ENCODE results near the gene TMEM9.

Gene TMEM9

DNA sequence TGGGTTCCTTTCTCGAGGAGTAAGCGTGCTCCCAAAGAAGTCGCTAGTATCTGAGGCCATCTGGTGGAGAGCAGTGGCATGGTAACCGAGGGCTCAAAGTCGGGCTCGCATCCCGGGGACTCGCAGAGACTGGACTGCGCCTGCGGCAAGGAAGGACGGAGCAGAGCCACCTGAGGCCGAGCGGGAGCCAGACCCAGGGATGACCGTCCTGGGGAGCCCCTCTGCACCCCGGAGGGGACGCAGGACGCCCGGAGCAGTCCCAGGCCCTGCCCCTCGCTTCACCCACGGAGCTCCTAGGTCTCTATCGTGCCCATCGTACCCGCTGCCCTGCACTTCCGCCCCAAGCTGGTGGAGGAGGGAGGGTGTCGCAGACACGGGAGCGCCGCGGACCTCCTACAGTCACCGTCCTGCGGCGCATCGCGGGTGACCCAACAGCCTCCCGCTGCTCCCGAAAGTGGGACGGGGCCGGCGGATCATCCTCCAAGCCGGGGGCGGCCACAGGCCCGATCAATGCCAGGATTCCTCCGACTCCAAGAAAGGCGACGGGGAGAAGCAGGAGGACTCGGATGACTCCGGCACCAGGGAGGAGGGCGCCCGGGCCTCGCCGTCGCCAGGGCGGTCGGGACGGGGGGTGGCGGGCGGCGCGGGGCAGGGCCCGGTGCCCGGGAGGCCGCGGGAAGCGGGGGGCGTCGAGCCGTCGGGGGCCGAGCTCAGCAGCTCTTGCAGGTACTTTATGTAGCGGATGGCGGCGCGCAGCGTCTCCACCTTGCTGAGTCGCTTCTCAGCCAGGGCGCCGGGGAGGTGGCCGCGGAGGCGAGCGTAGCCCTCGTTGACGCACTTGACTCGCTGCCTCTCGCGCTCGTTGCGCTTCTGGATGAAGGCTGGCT is 39.8 kb downstream of the TMEM9 start (continued):
- peak; percentile 93 for TF ChIP-seq IKZF3 (tag by site-specific recombination; IDR thresholded peaks at IDR 0.05)
- no peak for TF ChIP-seq ZNF626 (tag by site-specific recombination; IDR thresholded peaks at IDR 0.05)
- TF ChIP-seq ZNF501 (tag by site-specific recombination; IDR thresholded peaks at IDR 0.05) = peak; percentile 92
- TF ChIP-seq ZNF777 (tag by site-specific recombination; IDR thresholded peaks at IDR 0.05; ENCODE audit: borderline replicate concordance) = no peak
- TF ChIP-seq ZNF654 (tag by site-specific recombination; IDR thresholded peaks at IDR 0.05; ENCODE audit: low read depth) = peak; percentile 87
- peak; percentile 62 for TF ChIP-seq ZNF335 (tag by site-specific recombination; conservative IDR thresholded peaks at IDR 0.05)
- TF ChIP-seq ZNF24 (tag by site-specific recombination; IDR thresholded peaks at IDR 0.05) = no peak
- TF ChIP-seq SCRT1 (tag by site-specific recombination; IDR thresholded peaks at IDR 0.05; ENCODE audit: borderline replicate concordance) = no peak
- TF ChIP-seq, protein P1, sequence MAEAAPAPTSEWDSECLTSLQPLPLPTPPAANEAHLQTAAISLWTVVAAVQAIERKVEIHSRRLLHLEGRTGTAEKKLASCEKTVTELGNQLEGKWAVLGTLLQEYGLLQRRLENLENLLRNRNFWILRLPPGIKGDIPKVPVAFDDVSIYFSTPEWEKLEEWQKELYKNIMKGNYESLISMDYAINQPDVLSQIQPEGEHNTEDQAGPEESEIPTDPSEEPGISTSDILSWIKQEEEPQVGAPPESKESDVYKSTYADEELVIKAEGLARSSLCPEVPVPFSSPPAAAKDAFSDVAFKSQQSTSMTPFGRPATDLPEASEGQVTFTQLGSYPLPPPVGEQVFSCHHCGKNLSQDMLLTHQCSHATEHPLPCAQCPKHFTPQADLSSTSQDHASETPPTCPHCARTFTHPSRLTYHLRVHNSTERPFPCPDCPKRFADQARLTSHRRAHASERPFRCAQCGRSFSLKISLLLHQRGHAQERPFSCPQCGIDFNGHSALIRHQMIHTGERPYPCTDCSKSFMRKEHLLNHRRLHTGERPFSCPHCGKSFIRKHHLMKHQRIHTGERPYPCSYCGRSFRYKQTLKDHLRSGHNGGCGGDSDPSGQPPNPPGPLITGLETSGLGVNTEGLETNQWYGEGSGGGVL (tag by site-specific recombination; IDR thresholded peaks at IDR 0.05) = no peak
- no peak for TF ChIP-seq ZNF623 (tag by site-specific recombination; IDR thresholded peaks at IDR 0.05)
- TF ChIP-seq, protein P2, sequence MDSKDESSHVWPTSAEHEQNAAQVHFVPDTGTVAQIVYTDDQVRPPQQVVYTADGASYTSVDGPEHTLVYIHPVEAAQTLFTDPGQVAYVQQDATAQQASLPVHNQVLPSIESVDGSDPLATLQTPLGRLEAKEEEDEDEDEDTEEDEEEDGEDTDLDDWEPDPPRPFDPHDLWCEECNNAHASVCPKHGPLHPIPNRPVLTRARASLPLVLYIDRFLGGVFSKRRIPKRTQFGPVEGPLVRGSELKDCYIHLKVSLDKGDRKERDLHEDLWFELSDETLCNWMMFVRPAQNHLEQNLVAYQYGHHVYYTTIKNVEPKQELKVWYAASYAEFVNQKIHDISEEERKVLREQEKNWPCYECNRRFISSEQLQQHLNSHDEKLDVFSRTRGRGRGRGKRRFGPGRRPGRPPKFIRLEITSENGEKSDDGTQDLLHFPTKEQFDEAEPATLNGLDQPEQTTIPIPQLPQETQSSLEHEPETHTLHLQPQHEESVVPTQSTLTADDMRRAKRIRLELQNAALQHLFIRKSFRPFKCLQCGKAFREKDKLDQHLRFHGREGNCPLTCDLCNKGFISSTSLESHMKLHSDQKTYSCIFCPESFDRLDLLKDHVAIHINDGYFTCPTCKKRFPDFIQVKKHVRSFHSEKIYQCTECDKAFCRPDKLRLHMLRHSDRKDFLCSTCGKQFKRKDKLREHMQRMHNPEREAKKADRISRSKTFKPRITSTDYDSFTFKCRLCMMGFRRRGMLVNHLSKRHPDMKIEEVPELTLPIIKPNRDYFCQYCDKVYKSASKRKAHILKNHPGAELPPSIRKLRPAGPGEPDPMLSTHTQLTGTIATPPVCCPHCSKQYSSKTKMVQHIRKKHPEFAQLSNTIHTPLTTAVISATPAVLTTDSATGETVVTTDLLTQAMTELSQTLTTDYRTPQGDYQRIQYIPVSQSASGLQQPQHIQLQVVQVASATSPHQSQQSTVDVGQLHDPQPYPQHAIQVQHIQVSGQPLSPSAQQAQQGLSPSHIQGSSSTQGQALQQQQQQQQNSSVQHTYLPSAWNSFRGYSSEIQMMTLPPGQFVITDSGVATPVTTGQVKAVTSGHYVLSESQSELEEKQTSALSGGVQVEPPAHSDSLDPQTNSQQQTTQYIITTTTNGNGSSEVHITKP (tag by site-specific recombination; IDR thresholded peaks at IDR 0.05) = 0 out of 2 replicates have a peak, but pooled peaks have one; percentile 16
- TF ChIP-seq, protein P3, sequence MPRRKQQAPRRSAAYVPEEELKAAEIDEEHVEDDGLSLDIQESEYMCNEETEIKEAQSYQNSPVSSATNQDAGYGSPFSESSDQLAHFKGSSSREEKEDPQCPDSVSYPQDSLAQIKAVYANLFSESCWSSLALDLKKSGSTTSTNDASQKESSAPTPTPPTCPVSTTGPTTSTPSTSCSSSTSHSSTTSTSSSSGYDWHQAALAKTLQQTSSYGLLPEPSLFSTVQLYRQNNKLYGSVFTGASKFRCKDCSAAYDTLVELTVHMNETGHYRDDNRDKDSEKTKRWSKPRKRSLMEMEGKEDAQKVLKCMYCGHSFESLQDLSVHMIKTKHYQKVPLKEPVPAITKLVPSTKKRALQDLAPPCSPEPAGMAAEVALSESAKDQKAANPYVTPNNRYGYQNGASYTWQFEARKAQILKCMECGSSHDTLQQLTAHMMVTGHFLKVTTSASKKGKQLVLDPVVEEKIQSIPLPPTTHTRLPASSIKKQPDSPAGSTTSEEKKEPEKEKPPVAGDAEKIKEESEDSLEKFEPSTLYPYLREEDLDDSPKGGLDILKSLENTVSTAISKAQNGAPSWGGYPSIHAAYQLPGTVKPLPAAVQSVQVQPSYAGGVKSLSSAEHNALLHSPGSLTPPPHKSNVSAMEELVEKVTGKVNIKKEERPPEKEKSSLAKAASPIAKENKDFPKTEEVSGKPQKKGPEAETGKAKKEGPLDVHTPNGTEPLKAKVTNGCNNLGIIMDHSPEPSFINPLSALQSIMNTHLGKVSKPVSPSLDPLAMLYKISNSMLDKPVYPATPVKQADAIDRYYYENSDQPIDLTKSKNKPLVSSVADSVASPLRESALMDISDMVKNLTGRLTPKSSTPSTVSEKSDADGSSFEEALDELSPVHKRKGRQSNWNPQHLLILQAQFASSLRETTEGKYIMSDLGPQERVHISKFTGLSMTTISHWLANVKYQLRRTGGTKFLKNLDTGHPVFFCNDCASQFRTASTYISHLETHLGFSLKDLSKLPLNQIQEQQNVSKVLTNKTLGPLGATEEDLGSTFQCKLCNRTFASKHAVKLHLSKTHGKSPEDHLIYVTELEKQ (tag by site-specific recombination; IDR thresholded peaks at IDR 0.05; ENCODE audit: borderline replicate concordance) = no peak
- no peak for TF ChIP-seq ZNF132 (tag by site-specific recombination; IDR thresholded peaks at IDR 0.05; ENCODE audit: borderline replicate concordance)
- no peak for TF ChIP-seq ZNF529 (tag by site-specific recombination; IDR thresholded peaks at IDR 0.05; ENCODE audit: insufficient replicate concordance)
- peak; percentile 45; the same call in 1 of the 2 replicates for TF ChIP-seq WT1 (tag by site-specific recombination; IDR thresholded peaks at IDR 0.05)
- TF ChIP-seq ZNF324 (tag by site-specific recombination; IDR thresholded peaks at IDR 0.05) = no peak
- TF ChIP-seq ZNF239 (tag by site-specific recombination; IDR thresholded peaks at IDR 0.05) = no peak
- TF ChIP-seq, protein P4, sequence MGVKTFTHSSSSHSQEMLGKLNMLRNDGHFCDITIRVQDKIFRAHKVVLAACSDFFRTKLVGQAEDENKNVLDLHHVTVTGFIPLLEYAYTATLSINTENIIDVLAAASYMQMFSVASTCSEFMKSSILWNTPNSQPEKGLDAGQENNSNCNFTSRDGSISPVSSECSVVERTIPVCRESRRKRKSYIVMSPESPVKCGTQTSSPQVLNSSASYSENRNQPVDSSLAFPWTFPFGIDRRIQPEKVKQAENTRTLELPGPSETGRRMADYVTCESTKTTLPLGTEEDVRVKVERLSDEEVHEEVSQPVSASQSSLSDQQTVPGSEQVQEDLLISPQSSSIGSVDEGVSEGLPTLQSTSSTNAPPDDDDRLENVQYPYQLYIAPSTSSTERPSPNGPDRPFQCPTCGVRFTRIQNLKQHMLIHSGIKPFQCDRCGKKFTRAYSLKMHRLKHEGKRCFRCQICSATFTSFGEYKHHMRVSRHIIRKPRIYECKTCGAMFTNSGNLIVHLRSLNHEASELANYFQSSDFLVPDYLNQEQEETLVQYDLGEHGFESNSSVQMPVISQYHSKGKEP (tag by site-specific recombination; IDR thresholded peaks at IDR 0.05) = peak; percentile 29; the same call in 1 of the 2 replicates
- TF ChIP-seq, protein P5, sequence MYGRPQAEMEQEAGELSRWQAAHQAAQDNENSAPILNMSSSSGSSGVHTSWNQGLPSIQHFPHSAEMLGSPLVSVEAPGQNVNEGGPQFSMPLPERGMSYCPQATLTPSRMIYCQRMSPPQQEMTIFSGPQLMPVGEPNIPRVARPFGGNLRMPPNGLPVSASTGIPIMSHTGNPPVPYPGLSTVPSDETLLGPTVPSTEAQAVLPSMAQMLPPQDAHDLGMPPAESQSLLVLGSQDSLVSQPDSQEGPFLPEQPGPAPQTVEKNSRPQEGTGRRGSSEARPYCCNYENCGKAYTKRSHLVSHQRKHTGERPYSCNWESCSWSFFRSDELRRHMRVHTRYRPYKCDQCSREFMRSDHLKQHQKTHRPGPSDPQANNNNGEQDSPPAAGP (tag by site-specific recombination; IDR thresholded peaks at IDR 0.05) = peak; percentile 66; the same call in 1 of the 2 replicates
- TF ChIP-seq ZNF791 (tag by site-specific recombination; IDR thresholded peaks at IDR 0.05) = no peak
- TF ChIP-seq ZNF391 (tag by site-specific recombination; IDR thresholded peaks at IDR 0.05; ENCODE audit: borderline replicate concordance, low read depth) = peak; percentile 32; the same call in 1 of the 2 replicates
- peak; percentile 99 for TF ChIP-seq ZBTB17 (tag by site-specific recombination; IDR thresholded peaks at IDR 0.05)
- TF ChIP-seq ZNF366 (tag by site-specific recombination; conservative IDR thresholded peaks at IDR 0.05) = peak; percentile 77
- TF ChIP-seq, protein P6, sequence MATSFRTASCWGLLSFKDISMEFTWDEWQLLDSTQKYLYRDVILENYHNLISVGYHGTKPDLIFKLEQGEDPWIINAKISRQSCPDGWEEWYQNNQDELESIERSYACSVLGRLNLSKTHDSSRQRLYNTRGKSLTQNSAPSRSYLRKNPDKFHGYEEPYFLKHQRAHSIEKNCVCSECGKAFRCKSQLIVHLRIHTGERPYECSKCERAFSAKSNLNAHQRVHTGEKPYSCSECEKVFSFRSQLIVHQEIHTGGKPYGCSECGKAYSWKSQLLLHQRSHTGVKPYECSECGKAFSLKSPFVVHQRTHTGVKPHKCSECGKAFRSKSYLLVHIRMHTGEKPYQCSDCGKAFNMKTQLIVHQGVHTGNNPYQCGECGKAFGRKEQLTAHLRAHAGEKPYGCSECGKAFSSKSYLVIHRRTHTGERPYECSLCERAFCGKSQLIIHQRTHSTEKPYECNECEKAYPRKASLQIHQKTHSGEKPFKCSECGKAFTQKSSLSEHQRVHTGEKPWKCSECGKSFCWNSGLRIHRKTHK (tag by site-specific recombination; IDR thresholded peaks at IDR 0.05) = no peak

All from HEK293 (cell line).